Liver (tissue), 2 donors: ENCODE results near the gene TCF7L2.

ENCODE experiments used
- TAF1 ChIP-seq: conservative IDR thresholded peaks from 2 replicates; pipeline ENCODE4 v1.6.1; 2016; ENCODE audit warnings: antibody characterized with exemption, mild to moderate bottlenecking
- TF ChIP-seq, protein P1 (sequence below): IDR thresholded peaks from 2 replicates; pipeline ENCODE4 v1.6.1; 2016; ENCODE audit warnings: antibody characterized with exemption
- TF ChIP-seq, protein P2 (sequence below): IDR thresholded peaks from 2 replicates; pipeline ENCODE4 v1.6.1; 2016; ENCODE audit warnings: antibody characterized with exemption, mild to moderate bottlenecking
- donor health status: healthy.

DNA sequence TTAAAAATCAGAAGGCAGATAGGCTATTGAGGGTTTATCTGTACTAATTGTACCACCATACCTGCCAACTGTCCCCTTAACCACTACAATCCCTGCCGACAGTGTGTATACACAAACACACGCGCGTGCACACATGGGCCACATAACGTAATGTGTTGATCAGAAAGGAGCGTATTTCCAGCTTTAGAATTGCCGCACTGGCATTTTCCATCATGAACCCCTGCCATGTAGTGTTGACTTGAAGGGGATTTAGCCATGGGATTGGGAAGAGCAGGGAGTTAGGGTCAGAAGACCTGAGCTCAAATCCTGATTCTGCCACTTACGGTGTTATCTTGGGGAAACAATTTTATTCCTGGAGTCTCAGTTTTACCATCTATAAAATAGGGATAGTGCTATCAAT lies 158.9 kb downstream of the TCF7L2 start:
- TF ChIP-seq, protein P1, sequence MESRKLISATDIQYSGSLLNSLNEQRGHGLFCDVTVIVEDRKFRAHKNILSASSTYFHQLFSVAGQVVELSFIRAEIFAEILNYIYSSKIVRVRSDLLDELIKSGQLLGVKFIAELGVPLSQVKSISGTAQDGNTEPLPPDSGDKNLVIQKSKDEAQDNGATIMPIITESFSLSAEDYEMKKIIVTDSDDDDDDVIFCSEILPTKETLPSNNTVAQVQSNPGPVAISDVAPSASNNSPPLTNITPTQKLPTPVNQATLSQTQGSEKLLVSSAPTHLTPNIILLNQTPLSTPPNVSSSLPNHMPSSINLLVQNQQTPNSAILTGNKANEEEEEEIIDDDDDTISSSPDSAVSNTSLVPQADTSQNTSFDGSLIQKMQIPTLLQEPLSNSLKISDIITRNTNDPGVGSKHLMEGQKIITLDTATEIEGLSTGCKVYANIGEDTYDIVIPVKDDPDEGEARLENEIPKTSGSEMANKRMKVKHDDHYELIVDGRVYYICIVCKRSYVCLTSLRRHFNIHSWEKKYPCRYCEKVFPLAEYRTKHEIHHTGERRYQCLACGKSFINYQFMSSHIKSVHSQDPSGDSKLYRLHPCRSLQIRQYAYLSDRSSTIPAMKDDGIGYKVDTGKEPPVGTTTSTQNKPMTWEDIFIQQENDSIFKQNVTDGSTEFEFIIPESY = no peak
- TF ChIP-seq, protein P2, sequence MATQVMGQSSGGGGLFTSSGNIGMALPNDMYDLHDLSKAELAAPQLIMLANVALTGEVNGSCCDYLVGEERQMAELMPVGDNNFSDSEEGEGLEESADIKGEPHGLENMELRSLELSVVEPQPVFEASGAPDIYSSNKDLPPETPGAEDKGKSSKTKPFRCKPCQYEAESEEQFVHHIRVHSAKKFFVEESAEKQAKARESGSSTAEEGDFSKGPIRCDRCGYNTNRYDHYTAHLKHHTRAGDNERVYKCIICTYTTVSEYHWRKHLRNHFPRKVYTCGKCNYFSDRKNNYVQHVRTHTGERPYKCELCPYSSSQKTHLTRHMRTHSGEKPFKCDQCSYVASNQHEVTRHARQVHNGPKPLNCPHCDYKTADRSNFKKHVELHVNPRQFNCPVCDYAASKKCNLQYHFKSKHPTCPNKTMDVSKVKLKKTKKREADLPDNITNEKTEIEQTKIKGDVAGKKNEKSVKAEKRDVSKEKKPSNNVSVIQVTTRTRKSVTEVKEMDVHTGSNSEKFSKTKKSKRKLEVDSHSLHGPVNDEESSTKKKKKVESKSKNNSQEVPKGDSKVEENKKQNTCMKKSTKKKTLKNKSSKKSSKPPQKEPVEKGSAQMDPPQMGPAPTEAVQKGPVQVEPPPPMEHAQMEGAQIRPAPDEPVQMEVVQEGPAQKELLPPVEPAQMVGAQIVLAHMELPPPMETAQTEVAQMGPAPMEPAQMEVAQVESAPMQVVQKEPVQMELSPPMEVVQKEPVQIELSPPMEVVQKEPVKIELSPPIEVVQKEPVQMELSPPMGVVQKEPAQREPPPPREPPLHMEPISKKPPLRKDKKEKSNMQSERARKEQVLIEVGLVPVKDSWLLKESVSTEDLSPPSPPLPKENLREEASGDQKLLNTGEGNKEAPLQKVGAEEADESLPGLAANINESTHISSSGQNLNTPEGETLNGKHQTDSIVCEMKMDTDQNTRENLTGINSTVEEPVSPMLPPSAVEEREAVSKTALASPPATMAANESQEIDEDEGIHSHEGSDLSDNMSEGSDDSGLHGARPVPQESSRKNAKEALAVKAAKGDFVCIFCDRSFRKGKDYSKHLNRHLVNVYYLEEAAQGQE = no peak
- TF ChIP-seq TAF1 = no peak
